ENCODE measurements around the gene FGFR3. TPM values are rescaled to one million over a fixed set of nuclear protein-coding genes. Genes with fewer than 3 reads are reported as not detected.

The FGFR3 gene
- total RNA-seq, 4 donors from 2014 or later: 0.78 to 5.1 (median 1.6) TPM

- Histone ChIP-seq H3K4me3 (replicated peaks in 1 of 3) (no peak overlapping the region), H3K36me3 (no peaks in the 10 kb centered on the region), H3K4me1 (peaks cover 5 to 13% of the 10 kb centered on the region in 2 donors), H3K9me3 (no peaks in the 10 kb centered on the region), H3K27ac (no peak overlapping the region), H3K27me3 (peaks cover 5% of the 10 kb centered on the region)
- no peak for DNase-seq
- TF ChIP-seq POLR2A (IDR thresholded peaks at IDR 0.05) (no peak), CTCF (IDR thresholded peaks at IDR 0.05) (no peak)
- 87 to 93% methylated on average over 19 to 25 of the region's 41 CpGs for WGBS, 2 donors
- intact Hi-C loops (cut with DNase I): no loop called here
Observed at GRCh38 chr4:1799387-1800375, 6.6 kb downstream of the FGFR3 start.

- Histone ChIP-seq H3K4me1 (peaks cover 0 to 4% of the 10 kb centered on the region in 2 donors), H3K9me3 (no peaks in the 10 kb centered on the region), H3K27me3 (no peaks in the 10 kb centered on the region), H3K27ac (no peak overlapping the region), H3K36me3 (no peaks in the 10 kb centered on the region), H3K4me3 (replicated peaks in 1 of 3) (no peak overlapping the region)
- TF ChIP-seq POLR2A (IDR thresholded peaks at IDR 0.05) (no peak), CTCF (IDR thresholded peaks at IDR 0.05) (no peak)
- 64 to 83% methylated on average over 2 to 10 of the region's 10 CpGs for WGBS, 2 donors
- no peak for DNase-seq
- intact Hi-C loops (cut with DNase I): no loop called here
Observed at GRCh38 chr4:1800805-1801204, 7.7 kb downstream of the FGFR3 start.

GRCh38 chr4:1801286-1801958 is 8.3 kb downstream of the FGFR3 start:
- Histone ChIP-seq H3K4me1 (peaks cover 0 to 4% of the 10 kb centered on the region in 2 donors), H3K4me3 (replicated peaks in 1 of 3) (no peak overlapping the region), H3K36me3 (no peaks in the 10 kb centered on the region), H3K9me3 (no peaks in the 10 kb centered on the region), H3K27ac (no peak overlapping the region), H3K27me3 (no peaks in the 10 kb centered on the region)
- TF ChIP-seq CTCF (IDR thresholded peaks at IDR 0.05): no peak
- no peak for TF ChIP-seq POLR2A (IDR thresholded peaks at IDR 0.05)
- intact Hi-C loops (cut with DNase I): no loop called here
- WGBS, 2 donors: 96 to 97% methylated on average over 42 to 50 of the region's 56 CpGs
- DNase-seq: no peak

GRCh38 chr4:1802151-1802715 is 9.1 kb downstream of the FGFR3 start:
- no peaks in the 10 kb centered on the region for H3K9me3 ChIP-seq
- peaks cover 0 to 3% of the 10 kb centered on the region in 2 donors for H3K4me1 ChIP-seq
- intact Hi-C loops (cut with DNase I): no loop called here
- H3K27ac ChIP-seq: no peak overlapping the region
- DNase-seq: no peak
- H3K27me3 ChIP-seq: no peaks in the 10 kb centered on the region
- WGBS, 2 donors: 80 to 87% methylated on average over 12 of the region's 22 CpGs
- no peak overlapping the region for H3K4me3 ChIP-seq (replicated peaks in 1 of 3)
- H3K36me3 ChIP-seq: no peaks in the 10 kb centered on the region
- no peak for TF ChIP-seq CTCF (IDR thresholded peaks at IDR 0.05)
- no peak for TF ChIP-seq POLR2A (IDR thresholded peaks at IDR 0.05)

All from thyroid gland (tissue), 4 donors.